ENCODE data around the gene UMAD1. TPM values are rescaled to one million over a fixed set of nuclear protein-coding genes. Genes with fewer than 3 reads are reported as not detected.

The UMAD1 gene
- total and polyA plus RNA-seq, 2 experiments from 2014 or later, result 8.4 to 12.4 TPM

- Mint-ChIP-seq H3K9me3 (peaks cover 10% of the 10 kb centered on the region; the same call in 2 of the 3 replicates), H3K4me3 (no peak overlapping the region), H3K36me3 (ENCODE audit: low read depth) (peaks cover 12% of the 10 kb centered on the region; the same call in 2 of the 3 replicates), H3K27ac (no peak overlapping the region), H3K27me3 (ENCODE audit: insufficient read depth, low read depth, poor library complexity) (peaks cover 4% of the 10 kb centered on the region), H3K4me1 (peaks cover 19% of the 10 kb centered on the region)
- Histone ChIP-seq H3K79me2 (replicated peaks; ENCODE audit: insufficient read depth) (peaks cover 16% of the 10 kb centered on the region; the same call in 1 of the 2 replicates), H3K36me3 (ENCODE audit: insufficient read depth) (no peaks in the 10 kb centered on the region), H3K4me2 (no peak overlapping the region), H3K4me3 (no peak overlapping the region), H3F3A (replicated peaks; ENCODE audit: low read depth) (no peaks in the 10 kb centered on the region), H4K20me1 (replicated peaks; ENCODE audit: insufficient read depth) (no peaks in the 10 kb centered on the region), H3K27ac (ENCODE audit: low read depth) (no peak overlapping the region), H3K27me3 (ENCODE audit: insufficient read depth) (no peaks in the 10 kb centered on the region), H3K9me2 (ENCODE audit: insufficient read depth) (no peaks in the 10 kb centered on the region), H3K4me1 (ENCODE audit: insufficient read depth) (no peaks in the 10 kb centered on the region; the same call in 1 of the 2 replicates), H2AFZ (no peak overlapping the region)
- peak; percentile 73 for DNase-seq (ENCODE audit: low spot score)
- no peak for TF ChIP-seq STAT1 (IDR thresholded peaks at IDR 0.05; ENCODE audit: unreplicated experiment)
- TF ChIP-seq POLR2AphosphoS5 (IDR thresholded peaks at IDR 0.05; ENCODE audit: low read depth), result no peak
- no peak for TF ChIP-seq CREB1 (CRISPR knock-in tag; IDR thresholded peaks at IDR 0.05; ENCODE audit: low read depth)
- TF ChIP-seq ETS1 (IDR thresholded peaks at IDR 0.05), result no peak
- peak; percentile 80 to 83 for TF ChIP-seq CTCF (conservative IDR thresholded peaks at IDR 0.05; ENCODE audit: low read depth in 2 of 2)
- peak; percentile 76 for ATAC-seq
Measured at GRCh38 chr7:7662527-7662926, 22.0 kb downstream of the UMAD1 start.

GRCh38 chr7:7664291-7664690, 23.7 kb downstream of the UMAD1 start:
- no peak overlapping the region; the same call in 1 of the 2 replicates for H3K27ac Mint-ChIP-seq
- H3K27me3 Mint-ChIP-seq (ENCODE audit: insufficient read depth, low read depth, poor library complexity), result peaks cover 4% of the 10 kb centered on the region
- ATAC-seq (no peak), DNase-seq (ENCODE audit: low spot score) (no peak)
- Histone ChIP-seq H3K27ac (ENCODE audit: low read depth) (no peak overlapping the region), H3K4me2 (no peak overlapping the region), H3F3A (replicated peaks; ENCODE audit: low read depth) (no peaks in the 10 kb centered on the region), H3K4me1 (ENCODE audit: insufficient read depth) (no peaks in the 10 kb centered on the region; the same call in 1 of the 2 replicates), H3K36me3 (ENCODE audit: insufficient read depth) (no peaks in the 10 kb centered on the region), H3K4me3 (no peak overlapping the region), H3K27me3 (ENCODE audit: insufficient read depth) (no peaks in the 10 kb centered on the region), H4K20me1 (replicated peaks; ENCODE audit: insufficient read depth) (no peaks in the 10 kb centered on the region), H3K79me2 (replicated peaks; ENCODE audit: insufficient read depth) (peaks cover 7% of the 10 kb centered on the region; the same call in 1 of the 2 replicates), H3K9me2 (ENCODE audit: insufficient read depth) (no peaks in the 10 kb centered on the region), H2AFZ (no peak overlapping the region)
- H3K4me1 Mint-ChIP-seq, result peaks cover 19% of the 10 kb centered on the region
- peaks cover 4% of the 10 kb centered on the region; the same call in 2 of the 3 replicates for H3K36me3 Mint-ChIP-seq (ENCODE audit: low read depth)
- TF ChIP-seq ZNF331 (CRISPR knock-in tag; IDR thresholded peaks at IDR 0.05; ENCODE audit: low read depth) (no peak), EZH2phosphoT487 (IDR thresholded peaks at IDR 0.05; ENCODE audit: unreplicated experiment) (no peak), ZNF114 (CRISPR knock-in tag; IDR thresholded peaks at IDR 0.05) (no peak), POLR2AphosphoS5 (IDR thresholded peaks at IDR 0.05; ENCODE audit: low read depth) (no peak), NANOG (IDR thresholded peaks at IDR 0.05; ENCODE audit: borderline replicate concordance) (no peak), STAT1 (IDR thresholded peaks at IDR 0.05; ENCODE audit: unreplicated experiment) (no peak), CREB1 (CRISPR knock-in tag; IDR thresholded peaks at IDR 0.05; ENCODE audit: low read depth) (no peak), ZNF462 (CRISPR knock-in tag; IDR thresholded peaks at IDR 0.05) (no peak), ETS1 (IDR thresholded peaks at IDR 0.05) (no peak), EZH2 (IDR thresholded peaks at IDR 0.05; ENCODE audit: low read depth, unreplicated experiment) (no peak)
- no peak overlapping the region for H3K4me3 Mint-ChIP-seq
- H3K9me3 Mint-ChIP-seq, result peaks cover 3% of the 10 kb centered on the region; the same call in 1 of the 3 replicates
